Smooth muscle cell (in vitro differentiated cells): ENCODE data around the gene CACNA1I. TPM values are rescaled to one million over a fixed set of nuclear protein-coding genes. Genes with fewer than 3 reads are reported as not detected.

Experiments
- DNase-seq: peaks from one replicate; lab custom pipeline; 2025; ENCODE audit not compliant: unreplicated experiment; lab: John Stamatoyannopoulos, UW
- H2AFZ ChIP-seq: fragments of 200-600 bp; sonication (generic); 2 replicates; pipeline ENCODE4 v1.6.0; 2016; ENCODE audit warnings: antibody characterized with exemption, low read depth, mild to moderate bottlenecking
- H3F3A ChIP-seq: fragments of 200-600 bp; sonication (generic); 2 replicates; pipeline ENCODE4 v1.6.0; 2017; ENCODE audit warnings: antibody characterized with exemption, low read depth
- H3K27ac ChIP-seq: fragments of 200-600 bp; sonication (generic); 2 replicates; pipeline ENCODE4 v1.5.1; 2016; ENCODE audit warnings: low read depth, mild to moderate bottlenecking
- H3K27me3 ChIP-seq: fragments of 200-600 bp; sonication (generic); 2 replicates; pipeline ENCODE4 v1.6.1; 2016; ENCODE audit warnings: low read depth, mild to moderate bottlenecking
- H3K36me3 ChIP-seq: fragments of 200-600 bp; sonication (generic); 2 replicates; pipeline ENCODE4 v1.5.1; 2016; ENCODE audit warnings: low read depth
- H3K4me1 ChIP-seq: fragments of 200-600 bp; sonication (generic); 2 replicates; pipeline ENCODE4 v1.5.1; 2016; ENCODE audit warnings: low read depth
- H3K4me2 ChIP-seq: fragments of 200-600 bp; sonication (generic); 2 replicates; pipeline ENCODE4 v1.6.0; 2016; ENCODE audit warnings: mild to moderate bottlenecking
- H3K4me3 ChIP-seq: fragments of 200-600 bp; sonication (generic); 2 replicates; pipeline ENCODE4 v1.5.1; 2016; ENCODE audit warnings: mild to moderate bottlenecking
- H3K79me2 ChIP-seq: fragments of 200-600 bp; sonication (generic); 2 replicates; pipeline ENCODE4 v1.6.0; 2016; ENCODE audit warnings: low read depth, mild to moderate bottlenecking
- H3K9ac ChIP-seq: fragments of 200-600 bp; sonication (generic); 2 replicates; pipeline ENCODE4 v1.6.0; 2016; ENCODE audit warnings: low read depth
- H3K9me3 ChIP-seq: fragments of 200-600 bp; sonication (generic); replicated peaks from 2 replicates; pipeline ENCODE4 v1.5.1; 2016; ENCODE audit warnings: low read depth
- H4K20me1 ChIP-seq: fragments of 200-600 bp; sonication (generic); 2 replicates; pipeline ENCODE4 v1.6.0; 2016; ENCODE audit warnings: low read depth
- CTCF ChIP-seq: fragments of 200-600 bp; sonication (generic); IDR thresholded peaks from 2 replicates; pipeline ENCODE4 v1.5.1; 2017; ENCODE audit warnings: borderline replicate concordance, mild to moderate bottlenecking, antibody characterized with exemption; ENCODE audit not compliant: insufficient read depth, poor library complexity, severe bottlenecking
- WGBS: methylation state at CpG from one replicate; pipeline ENCODE4 v1.1.7; 2016; ENCODE audit warnings: low lambda C conversion rate; 5-methylcytosine and 5-hydroxymethylcytosine counted together
- polyA plus RNA-seq: library from polyadenylated mRNA; unstranded; fragments of >200 nt; fragmentation: Nextera tagmentation; extraction: Ambion mirVana; gene quantifications from 2 replicates; pipeline ENCODE4 v1.2.1, GENCODE V29; 2016
- total RNA-seq: library from RNA; depleted of rRNA; stranded (reverse); fragments of >200 nt; gene quantifications from 2 replicates; pipeline ENCODE4 v1.2.3, GENCODE V29; 2014

The CACNA1I gene
- total and polyA plus RNA-seq, 2 experiments from 2014 or later: not detected

- no peak for DNase-seq
- Histone ChIP-seq H2AFZ (no peak overlapping the region), H3K79me2 (no peaks in the 10 kb centered on the region), H3K36me3 (no peaks in the 10 kb centered on the region), H3K4me1 (no peaks in the 10 kb centered on the region), H3K4me3 (no peak overlapping the region), H3K9me3 (no peaks in the 10 kb centered on the region), H3K27me3 (peaks cover 29% of the 10 kb centered on the region), H3K4me2 (no peak overlapping the region), H3K27ac (no peak overlapping the region), H3F3A (no peaks in the 10 kb centered on the region), H4K20me1 (no peaks in the 10 kb centered on the region), H3K9ac (no peak overlapping the region)
- WGBS: 83% methylated on average over 17 of the region's 17 CpGs
- no peak for TF ChIP-seq CTCF
These were observed 86.2 kb downstream of the CACNA1I start for GRCh38 chr22:39656495-39657490.

GRCh38 chr22:39658367-39658766 lies 87.8 kb downstream of the CACNA1I start:
- Histone ChIP-seq H3K36me3 (no peaks in the 10 kb centered on the region), H3K27me3 (peaks cover 45% of the 10 kb centered on the region), H2AFZ (no peak overlapping the region), H3K4me2 (no peak overlapping the region), H3K9ac (no peak overlapping the region), H4K20me1 (no peaks in the 10 kb centered on the region), H3K27ac (no peak overlapping the region), H3K9me3 (no peaks in the 10 kb centered on the region), H3K4me1 (no peaks in the 10 kb centered on the region), H3K4me3 (no peak overlapping the region), H3K79me2 (no peaks in the 10 kb centered on the region), H3F3A (no peaks in the 10 kb centered on the region)
- DNase-seq: no peak
- WGBS: 96% methylated on average over 10 of the region's 10 CpGs
- no peak for TF ChIP-seq CTCF

DNA sequence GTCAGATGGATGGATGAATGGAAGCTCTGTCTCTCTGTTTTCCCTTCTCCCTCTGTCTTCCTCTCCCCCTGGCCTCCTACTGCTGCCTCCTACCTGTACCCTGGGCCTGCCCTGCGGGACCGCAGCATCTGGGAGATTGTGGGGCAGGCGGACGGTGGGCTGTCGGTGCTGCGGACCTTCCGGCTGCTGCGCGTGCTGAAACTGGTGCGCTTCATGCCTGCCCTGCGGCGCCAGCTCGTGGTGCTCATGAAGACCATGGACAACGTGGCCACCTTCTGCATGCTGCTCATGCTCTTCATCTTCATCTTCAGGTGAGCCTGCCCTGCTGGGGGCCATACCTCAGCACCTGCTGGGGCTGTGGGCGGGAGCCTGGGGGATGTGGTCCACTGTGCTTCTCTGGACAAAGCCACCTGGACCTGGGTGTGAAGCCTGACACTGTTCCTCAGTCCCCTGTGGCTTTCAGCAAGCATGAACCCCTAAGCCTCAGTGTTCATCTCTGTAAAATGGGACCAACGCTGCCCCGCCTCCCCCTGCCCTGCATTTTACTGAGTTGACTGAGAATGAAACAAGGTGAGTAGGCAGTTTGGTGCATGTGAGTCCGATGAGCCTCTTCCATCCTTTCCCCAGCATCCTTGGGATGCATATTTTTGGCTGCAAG lies 88.4 kb downstream of the CACNA1I start:
- H3K9me3 ChIP-seq: no peaks in the 10 kb centered on the region
- H3K9ac ChIP-seq: no peak overlapping the region
- H3K4me1 ChIP-seq: peaks cover 2% of the 10 kb centered on the region
- 94% methylated on average over 18 of the region's 18 CpGs for WGBS
- H2AFZ ChIP-seq: no peak overlapping the region
- no peak overlapping the region for H3K27ac ChIP-seq
- no peaks in the 10 kb centered on the region for H3F3A ChIP-seq
- no peaks in the 10 kb centered on the region for H3K36me3 ChIP-seq
- no peaks in the 10 kb centered on the region for H3K79me2 ChIP-seq
- no peak for DNase-seq
- H3K4me3 ChIP-seq: no peak overlapping the region
- no peaks in the 10 kb centered on the region for H4K20me1 ChIP-seq
- no peak for TF ChIP-seq CTCF
- H3K27me3 ChIP-seq: peaks cover 50% of the 10 kb centered on the region
- H3K4me2 ChIP-seq: no peak overlapping the region
